Measurements from ENCODE around the gene HSPB9. TPM values are rescaled to one million over a fixed set of nuclear protein-coding genes. Genes with fewer than 3 reads are reported as not detected.
A peak's percentile ranks its signal among the peaks of the same experiment; 100 is the strongest.

The HSPB9 gene
- total and polyA plus RNA-seq, 10 donors: 0.11 to 0.19 (median 0.17) TPM; not detected in 6

DNA sequence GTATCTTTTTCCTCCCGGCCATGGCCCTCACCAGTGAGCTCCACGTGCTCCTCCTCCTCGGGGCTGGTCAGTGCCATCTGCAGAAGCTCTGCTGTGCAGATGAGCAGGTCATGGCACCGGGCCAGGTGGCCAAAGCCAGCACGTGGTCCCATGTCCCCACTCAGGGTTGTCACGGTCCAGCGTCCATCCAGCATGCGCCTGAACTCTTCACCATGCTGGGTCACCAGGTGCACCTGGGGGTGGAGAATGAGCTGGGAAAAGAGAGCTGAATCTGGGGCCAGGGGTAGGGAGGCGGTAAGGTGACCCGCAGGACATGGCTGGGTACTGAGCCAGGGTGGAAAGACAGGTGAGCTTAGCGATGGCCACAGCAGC is 11.4 kb upstream of the HSPB9 start:
- intact Hi-C loops (cut with DNase I; ENCODE audit: low total_unique reads): loop anchor here (10.0 kb wide), 1 partner anchor 74 kb away; the partner anchor contains the start of genes HCRT and KCNH4
- 85 to 91% (median 90%) methylated on average over 10 to 11 of the region's 11 CpGs for whole genome bisulfite sequencing, 5 donors
- H3K4me3 ChIP-seq: peak overlapping the region in 5 of 8 donors; percentile 46 to 77 (median 49)

DNA sequence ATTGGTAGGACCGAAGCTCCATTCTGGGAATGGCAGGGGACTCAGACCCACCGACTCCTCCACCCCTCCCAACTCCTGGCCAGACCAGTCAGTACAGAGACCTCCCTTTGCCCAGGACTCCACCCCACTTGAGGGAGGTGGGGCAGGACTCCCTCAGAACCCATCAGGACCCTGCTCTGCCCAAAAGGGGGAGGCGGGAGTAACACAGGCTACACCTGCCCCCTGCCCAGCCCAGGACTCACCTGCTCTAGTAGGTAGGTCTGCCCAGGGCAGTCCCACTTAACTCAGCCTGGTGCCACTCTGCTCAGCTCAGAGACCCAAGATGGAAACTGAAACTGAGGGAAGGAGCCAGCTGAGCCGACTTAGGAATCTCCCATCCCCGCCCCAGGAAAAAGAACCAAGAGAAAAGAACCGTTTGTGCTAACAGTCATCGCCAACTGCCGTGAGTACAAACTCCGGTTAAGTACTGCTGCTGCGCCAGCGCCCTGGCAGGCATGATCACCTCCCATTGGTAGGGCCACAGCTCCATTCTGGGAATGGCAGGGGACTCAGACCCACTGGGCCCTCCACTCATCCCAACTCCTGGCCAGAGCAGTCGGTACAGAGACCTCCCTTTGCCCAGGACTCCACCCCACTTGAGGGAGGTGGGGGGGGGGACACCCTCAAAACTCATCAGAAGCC is 10.6 kb upstream of the HSPB9 start:
- H3K36me3 ChIP-seq: peaks cover 0 to 69% (median 8%) of the 10 kb centered on the region in 6 donors
- H3K4me1 ChIP-seq: peaks cover 17 to 71% (median 55%) of the 10 kb centered on the region in 6 donors
- H3K27me3 ChIP-seq (replicated peaks in 1 of 7): no peaks in the 10 kb centered on the region
- H3K27ac ChIP-seq: peak overlapping the region; percentile 73 to 96 (median 92)
- TF ChIP-seq, protein P1, sequence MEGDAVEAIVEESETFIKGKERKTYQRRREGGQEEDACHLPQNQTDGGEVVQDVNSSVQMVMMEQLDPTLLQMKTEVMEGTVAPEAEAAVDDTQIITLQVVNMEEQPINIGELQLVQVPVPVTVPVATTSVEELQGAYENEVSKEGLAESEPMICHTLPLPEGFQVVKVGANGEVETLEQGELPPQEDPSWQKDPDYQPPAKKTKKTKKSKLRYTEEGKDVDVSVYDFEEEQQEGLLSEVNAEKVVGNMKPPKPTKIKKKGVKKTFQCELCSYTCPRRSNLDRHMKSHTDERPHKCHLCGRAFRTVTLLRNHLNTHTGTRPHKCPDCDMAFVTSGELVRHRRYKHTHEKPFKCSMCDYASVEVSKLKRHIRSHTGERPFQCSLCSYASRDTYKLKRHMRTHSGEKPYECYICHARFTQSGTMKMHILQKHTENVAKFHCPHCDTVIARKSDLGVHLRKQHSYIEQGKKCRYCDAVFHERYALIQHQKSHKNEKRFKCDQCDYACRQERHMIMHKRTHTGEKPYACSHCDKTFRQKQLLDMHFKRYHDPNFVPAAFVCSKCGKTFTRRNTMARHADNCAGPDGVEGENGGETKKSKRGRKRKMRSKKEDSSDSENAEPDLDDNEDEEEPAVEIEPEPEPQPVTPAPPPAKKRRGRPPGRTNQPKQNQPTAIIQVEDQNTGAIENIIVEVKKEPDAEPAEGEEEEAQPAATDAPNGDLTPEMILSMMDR (IDR thresholded peaks at IDR 0.05 in 8 of 11, conservative IDR thresholded peaks at IDR 0.05 in 3 of 11): no peak
- TF ChIP-seq POLR2AphosphoS5 (IDR thresholded peaks at IDR 0.05) (no peak), POLR2A (IDR thresholded peaks at IDR 0.05) (no peak)
- intact Hi-C loops (cut with DNase I; ENCODE audit: low total_unique reads): loop anchor here (10.0 kb wide), 1 partner anchor 73 kb away; the partner anchor contains the start of genes HCRT and KCNH4
- WGBS, 5 donors: 12 to 25% (median 17%) methylated on average over 11 to 12 of the region's 12 CpGs
- DNase-seq: peak; percentile 85
- no peaks in the 10 kb centered on the region for H3K9me3 ChIP-seq
- peak overlapping the region; percentile 24 to 77 (median 48) for H3K4me3 ChIP-seq

More for the DNA sequence above, 11.4 kb upstream of the HSPB9 start:
- TF ChIP-seq, protein P1 (IDR thresholded peaks at IDR 0.05 in 8 of 11, conservative IDR thresholded peaks at IDR 0.05 in 3 of 11): no peak
- TF ChIP-seq POLR2AphosphoS5 (IDR thresholded peaks at IDR 0.05): no peak
- no peak for TF ChIP-seq POLR2A (IDR thresholded peaks at IDR 0.05)
- Histone ChIP-seq H3K36me3 (peaks cover 0 to 74% (median 8%) of the 10 kb centered on the region in 6 donors), H3K27ac (peak overlapping the region; percentile 73 to 96 (median 92)), H3K9me3 (no peaks in the 10 kb centered on the region), H3K27me3 (replicated peaks in 1 of 7) (no peaks in the 10 kb centered on the region), H3K4me1 (peaks cover 14 to 68% (median 49%) of the 10 kb centered on the region in 6 donors)
- no peak for DNase-seq

DNA sequence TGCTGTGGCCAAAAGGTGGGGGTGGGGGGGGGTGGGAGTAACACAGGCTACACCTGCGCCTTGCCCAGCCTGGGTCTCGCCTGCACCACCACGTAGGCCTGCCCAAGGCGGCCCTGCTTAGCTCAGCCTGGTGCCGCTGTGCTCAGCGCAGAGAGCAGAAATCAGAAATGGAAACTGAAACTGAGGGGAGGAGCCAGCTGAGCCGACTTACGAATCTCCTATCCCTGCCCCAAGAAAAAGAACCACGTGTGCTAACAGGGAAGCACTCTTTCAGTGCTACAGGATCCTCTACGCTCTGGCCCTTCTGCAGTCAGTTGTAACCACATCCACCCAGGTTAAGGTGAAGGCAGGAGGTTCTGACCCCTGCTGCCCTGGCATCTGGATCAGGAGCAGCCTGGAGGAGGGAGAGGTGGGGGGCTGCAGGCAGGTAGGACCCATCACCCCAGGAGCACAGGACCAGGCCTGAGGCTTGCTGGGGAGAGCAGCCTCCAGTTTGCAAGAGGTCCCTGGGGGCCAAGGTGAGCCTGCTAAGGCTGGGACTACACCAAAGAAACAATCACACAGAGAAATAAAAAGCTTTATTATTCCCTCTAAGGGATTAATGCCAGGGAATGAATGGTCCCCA is 9.9 kb upstream of the HSPB9 start, which contains the start of gene DHX58:
Gene DHX58 (minus strand): TSS at position 163 of the 625 bp plus-strand sequence. CDS start 822 bp downstream, outside the sequence.
- H3K4me3 ChIP-seq: peak within 1 kb of the TSS; percentile 24 to 77 (median 48)
- H3K9me3 ChIP-seq: no peaks in the 10 kb centered on the region
- peak within 1 kb of the TSS; percentile 73 to 96 (median 92) for H3K27ac ChIP-seq
- DNase-seq: peak; percentile 91
- TF ChIP-seq, protein P1 (IDR thresholded peaks at IDR 0.05 in 8 of 11, conservative IDR thresholded peaks at IDR 0.05 in 3 of 11): no peak
- TF ChIP-seq POLR2A (IDR thresholded peaks at IDR 0.05) (peak in 1 of 3 donors; percentile 49), POLR2AphosphoS5 (IDR thresholded peaks at IDR 0.05) (peak; percentile 88 to 93 (median 93))
- no peaks in the 10 kb centered on the region for H3K27me3 ChIP-seq (replicated peaks in 1 of 7)
- WGBS, 5 donors: 0 to 1% (median 0%) methylated on average over 10 of the region's 10 CpGs
- H3K4me1 ChIP-seq: peaks cover 17 to 69% (median 51%) of the 10 kb centered on the region in 6 donors
- intact Hi-C loops (cut with DNase I; ENCODE audit: low total_unique reads): loop anchor here (10.0 kb wide), 1 partner anchor 72 kb away; the partner anchor contains the start of genes HCRT and KCNH4
- peaks cover 0 to 69% (median 9%) of the 10 kb centered on the region in 6 donors for H3K36me3 ChIP-seq
